Nephron (organoid): ENCODE measurements around the gene ATP5MG.
A peak's percentile ranks its signal among the peaks of the same experiment; 100 is the strongest.

Experiments used
- H3K27ac Mint-ChIP-seq, 3 experiments: 2 replicates each; pipeline ENCODE4 v1.8.0; 2020; ENCODE audit warnings: mixed read lengths in 3 of 3, mild to moderate bottlenecking in 2 of 3, moderate library complexity in 1 of 3
- H3K27me3 Mint-ChIP-seq: 2 replicates; pipeline ENCODE4 v1.8.0; 2021; ENCODE audit warnings: low read depth, mild to moderate bottlenecking, moderate library complexity, mixed read lengths
- H3K36me3 Mint-ChIP-seq: 2 replicates; pipeline ENCODE4 v1.8.0; 2020; ENCODE audit warnings: low read depth, mixed read lengths
- H3K4me1 Mint-ChIP-seq: 2 replicates; pipeline ENCODE4 v1.8.0; 2020; ENCODE audit warnings: mixed read lengths
- H3K4me3 Mint-ChIP-seq, 3 experiments: 2 replicates each; pipeline ENCODE4 v1.8.0; 2020; ENCODE audit warnings: mild to moderate bottlenecking in 3 of 3, mixed read lengths in 3 of 3, moderate library complexity in 2 of 3
- H3K9me3 Mint-ChIP-seq: 2 replicates; pipeline ENCODE4 v1.8.0; 2020; ENCODE audit warnings: mixed read lengths
- CTCF ChIP-seq, 3 experiments: fragments of 200-600 bp; sonication (generic); IDR thresholded peaks; one replicate each; pipeline ENCODE4 v1.5.0; 2021; ENCODE audit warnings: antibody characterized with exemption in 3 of 3; ENCODE audit not compliant: unreplicated experiment in 3 of 3

Gene ATP5MG

GRCh38 chr11:118401151-118401879, at the start of gene ATP5MG:
TSS of gene ATP5MG (plus strand) at chr11:118401606. CDS start at chr11:118401666, 60 bp downstream.
- Mint-ChIP-seq H3K4me1 (peaks cover 35% of the 10 kb centered on the region), H3K9me3 (no peaks in the 10 kb centered on the region), H3K27ac (peak within 1 kb of the TSS; percentile 99 to 100 (median 100)), H3K36me3 (peaks cover 19% of the 10 kb centered on the region), H3K4me3 (peak within 1 kb of the TSS; percentile 97 to 99 (median 98)), H3K27me3 (no peaks in the 10 kb centered on the region)
- TF ChIP-seq CTCF (IDR thresholded peaks at IDR 0.05; ENCODE audit: unreplicated experiment in 3 of 3), result peak in 1 of 3 experiments; percentile 15

- H3K9me3 Mint-ChIP-seq, result no peaks in the 10 kb centered on the region
- no peak overlapping the region for H3K27ac Mint-ChIP-seq
- no peak overlapping the region for H3K4me3 Mint-ChIP-seq
- no peaks in the 10 kb centered on the region for H3K36me3 Mint-ChIP-seq
- no peaks in the 10 kb centered on the region for H3K4me1 Mint-ChIP-seq
- peak; percentile 52 to 68 (median 58) for TF ChIP-seq CTCF (IDR thresholded peaks at IDR 0.05; ENCODE audit: unreplicated experiment in 3 of 3)
- peaks cover 45% of the 10 kb centered on the region for H3K27me3 Mint-ChIP-seq
Observed at GRCh38 chr11:118353084-118353710, 48.2 kb upstream of the ATP5MG start.

- Mint-ChIP-seq H3K9me3 (no peaks in the 10 kb centered on the region), H3K4me1 (peaks cover 10% of the 10 kb centered on the region), H3K27ac (no peak overlapping the region), H3K27me3 (peaks cover 15% of the 10 kb centered on the region), H3K4me3 (no peak overlapping the region), H3K36me3 (no peaks in the 10 kb centered on the region)
- no peak for TF ChIP-seq CTCF (IDR thresholded peaks at IDR 0.05; ENCODE audit: unreplicated experiment in 3 of 3)
Observed at GRCh38 chr11:118358071-118358470, 43.3 kb upstream of the ATP5MG start.

GRCh38 chr11:118359295-118359958, 42.0 kb upstream of the ATP5MG start, which contains the start of gene UBE4A:
TSS of gene UBE4A (plus strand) at chr11:118359600. CDS start at chr11:118365081, 5,481 bp downstream.
- peak within 1 kb of the TSS; percentile 80 to 93 (median 85) for H3K27ac Mint-ChIP-seq
- no peak for TF ChIP-seq CTCF (IDR thresholded peaks at IDR 0.05; ENCODE audit: unreplicated experiment in 3 of 3)
- H3K36me3 Mint-ChIP-seq, result peaks cover 3% of the 10 kb centered on the region
- peaks cover 7% of the 10 kb centered on the region for H3K27me3 Mint-ChIP-seq
- H3K4me3 Mint-ChIP-seq, result peak within 1 kb of the TSS; percentile 98 to 99 (median 98)
- no peaks in the 10 kb centered on the region for H3K9me3 Mint-ChIP-seq
- peaks cover 10% of the 10 kb centered on the region for H3K4me1 Mint-ChIP-seq

- H3K4me3 Mint-ChIP-seq, result no peak overlapping the region
- peaks cover 41% of the 10 kb centered on the region for H3K36me3 Mint-ChIP-seq
- no peak for TF ChIP-seq CTCF (IDR thresholded peaks at IDR 0.05; ENCODE audit: unreplicated experiment in 3 of 3)
- H3K9me3 Mint-ChIP-seq, result no peaks in the 10 kb centered on the region
- peaks cover 7% of the 10 kb centered on the region for H3K4me1 Mint-ChIP-seq
- H3K27ac Mint-ChIP-seq, result no peak overlapping the region
- H3K27me3 Mint-ChIP-seq, result no peaks in the 10 kb centered on the region
Observed at GRCh38 chr11:118364956-118365615, 36.3 kb upstream of the ATP5MG start.
